Suprapubic skin (tissue), 3 donors: ENCODE results near the gene THSD1.

Source experiments
- CTCF ChIP-seq, 2 donors: fragments of 200-600 bp in 1 of 2; fragments of 450-650 bp in 1 of 2; sonication (generic) in 1 of 2; IDR thresholded peaks; one replicate each; pipeline ENCODE4 v1.5.1; 2016 to 2019; ENCODE audit warnings: antibody characterized with exemption in 2 of 2, mild to moderate bottlenecking in 1 of 2, moderate library complexity in 1 of 2
- POLR2A ChIP-seq, 2 donors: fragments of 450-650 bp; IDR thresholded peaks; one replicate each; pipeline ENCODE4 v1.6.1; 2017; ENCODE audit warnings: antibody characterized with exemption in 2 of 2, mild to moderate bottlenecking in 2 of 2, moderate library complexity in 2 of 2

DNA sequence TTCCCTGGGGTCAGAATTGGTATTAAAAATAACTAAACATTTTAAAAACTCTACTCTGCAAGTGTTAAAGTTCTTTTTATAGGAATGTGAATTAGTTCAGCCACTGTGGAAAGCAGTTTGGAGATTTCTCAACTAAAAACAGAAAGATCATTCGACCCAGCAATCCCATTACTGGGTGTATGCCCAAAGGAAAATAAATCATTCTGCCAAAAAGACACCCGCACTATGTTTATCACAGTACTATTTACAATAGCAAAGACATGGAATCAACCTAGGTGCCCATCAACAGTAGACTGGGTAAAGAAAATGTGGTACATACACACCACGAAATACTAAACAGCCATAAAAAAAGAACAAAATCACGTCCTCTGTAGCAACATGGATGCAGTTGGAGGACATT is 657 bp upstream of the THSD1 start:
- TF ChIP-seq CTCF (IDR thresholded peaks at IDR 0.05): no peak
- no peak for TF ChIP-seq POLR2A (IDR thresholded peaks at IDR 0.05)
